Hepatocyte (in vitro differentiated cells): Measurements from ENCODE around the gene RASGRP3.

Source experiments
- CTCF ChIP-seq: fragments of 200-600 bp; sonication (generic); IDR thresholded peaks from 2 replicates; pipeline ENCODE4 v1.5.1; 2016; ENCODE audit warnings: antibody characterized with exemption, mild to moderate bottlenecking; ENCODE audit not compliant: poor library complexity
- EZH2 ChIP-seq: fragments of 200-600 bp; sonication (generic); IDR thresholded peaks from 2 replicates; pipeline ENCODE4 v1.6.1; 2016; ENCODE audit warnings: antibody characterized with exemption, mild to moderate bottlenecking, borderline replicate concordance
- EZH2phosphoT487 ChIP-seq: fragments of 200-600 bp; sonication (generic); IDR thresholded peaks from one replicate; pipeline ENCODE4 v1.6.1; 2018; ENCODE audit warnings: antibody characterized with exemption, mild to moderate bottlenecking, low read depth, moderate library complexity; ENCODE audit not compliant: unreplicated experiment, severe bottlenecking

- no peak for TF ChIP-seq CTCF
- no peak for TF ChIP-seq EZH2
- no peak for TF ChIP-seq EZH2phosphoT487
These were observed 17.8 kb downstream of the RASGRP3 start for GRCh38 chr2:33494155-33494779.
